Neural cell (in vitro differentiated cells): ENCODE measurements around the gene CCL28. TPM values are rescaled to one million over a fixed set of nuclear protein-coding genes. Genes with fewer than 3 reads are reported as not detected.
"Not testable (repeated sequence)": the region's sequence is repeated elsewhere in the genome, so short reads cannot be mapped to it uniquely, and the experiment has no call there.

Experiments
- H2AFZ ChIP-seq: fragments of 200-600, 300-800 bp; sonication (generic), shearing (Covaris generic); 2 replicates; pipeline ENCODE4 v1.6.0; 2014; ENCODE audit warnings: low read depth, mild to moderate bottlenecking, antibody characterized with exemption, low read length, moderate library complexity
- H3F3A ChIP-seq: fragments of 200-600 bp; shearing (Covaris generic); 2 replicates; pipeline ENCODE4 v1.6.1; 2016; ENCODE audit warnings: mild to moderate bottlenecking, moderate library complexity, mixed read lengths, antibody characterized with exemption, low read length; ENCODE audit not compliant: insufficient read depth, poor library complexity, severe bottlenecking
- H3K27ac ChIP-seq: fragments of 200-600, 300-800 bp; sonication (generic), shearing (Covaris generic); 2 replicates; pipeline ENCODE4 v1.5.1; 2014; ENCODE audit warnings: mild to moderate bottlenecking, low read length, moderate library complexity
- H3K27me3 ChIP-seq: fragments of 300-800, 200-600 bp; sonication (generic), shearing (Covaris generic); 2 replicates; pipeline ENCODE4 v1.6.0; 2014; ENCODE audit warnings: mild to moderate bottlenecking, low read depth, low read length, moderate library complexity; ENCODE audit not compliant: insufficient read depth
- H3K36me3 ChIP-seq: fragments of 300-800, 200-600 bp; sonication (generic), shearing (Covaris generic); 2 replicates; pipeline ENCODE4 v1.5.1; 2014; ENCODE audit warnings: mild to moderate bottlenecking, antibody characterized with exemption, low read length, moderate library complexity; ENCODE audit not compliant: insufficient read depth
- H3K4me2 ChIP-seq: fragments of 300-800, 200-600 bp; sonication (generic), shearing (Covaris generic); 2 replicates; pipeline ENCODE4 v1.6.0; 2014; ENCODE audit warnings: mild to moderate bottlenecking, low read length
- H3K4me3 ChIP-seq: fragments of 300-800, 200-600 bp; sonication (generic), shearing (Covaris generic); 2 replicates; pipeline ENCODE4 v1.5.1; 2014; ENCODE audit warnings: mild to moderate bottlenecking, low read length, moderate library complexity
- H3K79me2 ChIP-seq: fragments of 200-600 bp; shearing (Covaris generic); replicated peaks from 2 replicates; pipeline ENCODE4 v1.6.0; 2014; ENCODE audit warnings: mild to moderate bottlenecking, low read length, moderate library complexity; ENCODE audit not compliant: insufficient read depth
- H3K9ac ChIP-seq: fragments of 300-800, 200-600 bp; sonication (generic), shearing (Covaris generic); 2 replicates; pipeline ENCODE4 v1.6.1; 2016; ENCODE audit warnings: mild to moderate bottlenecking, low read length, mixed read lengths
- H3K9me2 ChIP-seq: fragments of 200-600 bp; shearing (Covaris generic); 2 replicates; pipeline ENCODE4 v1.6.1; 2016; ENCODE audit warnings: mild to moderate bottlenecking, low read length, mixed read lengths; ENCODE audit not compliant: insufficient read depth
- H3K9me3 ChIP-seq: fragments of 200-600, 300-800 bp; sonication (generic), shearing (Covaris generic); 2 replicates; pipeline ENCODE4 v1.6.1; 2016; ENCODE audit warnings: mild to moderate bottlenecking, mixed run types, low read length, moderate library complexity, mixed read lengths
- H4K20me1 ChIP-seq: fragments of 200-600 bp; shearing (Covaris generic); 2 replicates; pipeline ENCODE4 v1.6.1; 2016; ENCODE audit warnings: mild to moderate bottlenecking, mixed run types; ENCODE audit not compliant: insufficient read depth
- EP300 ChIP-seq: fragments of 450-650 bp; conservative IDR thresholded peaks from 2 replicates; pipeline ENCODE4 v1.6.1; 2014; ENCODE audit warnings: antibody characterized with exemption, mild to moderate bottlenecking, moderate library complexity; ENCODE audit not compliant: poor library complexity, severe bottlenecking
- EZH2 ChIP-seq: fragments of 200-600, 300-800 bp; shearing (Covaris generic), sonication (generic); IDR thresholded peaks from 2 replicates; pipeline ENCODE4 v1.6.1; 2014; ENCODE audit warnings: antibody characterized with exemption, low read length, borderline replicate concordance, mild to moderate bottlenecking; ENCODE audit not compliant: insufficient read depth, poor library complexity, severe bottlenecking
- MXI1 ChIP-seq: fragments of 450-650 bp; conservative IDR thresholded peaks from 2 replicates; pipeline ENCODE4 v1.6.1; 2014; ENCODE audit warnings: antibody characterized with exemption, mild to moderate bottlenecking; ENCODE audit not compliant: poor library complexity, severe bottlenecking
- POLR2AphosphoS5 ChIP-seq: IDR thresholded peaks from 2 replicates; pipeline ENCODE4 v1.6.1; 2012
- RAD21 ChIP-seq: fragments of 450-650 bp; conservative IDR thresholded peaks from 2 replicates; pipeline ENCODE4 v1.6.1; 2014; ENCODE audit warnings: antibody characterized with exemption, mild to moderate bottlenecking, moderate library complexity
- SMC3 ChIP-seq: fragments of 450-650 bp; conservative IDR thresholded peaks from 2 replicates; pipeline ENCODE4 v1.6.1; 2014; ENCODE audit warnings: antibody characterized with exemption, mild to moderate bottlenecking, moderate library complexity; ENCODE audit not compliant: poor library complexity
- TAF1 ChIP-seq: IDR thresholded peaks from 2 replicates; pipeline ENCODE4 v1.6.1; 2012; ENCODE audit warnings: low read depth
- polyA plus RNA-seq: library from polyadenylated mRNA; depleted of rRNA; stranded (reverse); fragments of >200 nt; gene quantifications from 2 replicates; pipeline ENCODE4 v1.2.3, GENCODE V29; 2014
- TF ChIP-seq, protein P1 (sequence below): IDR thresholded peaks from 2 replicates; pipeline ENCODE4 v1.6.1; 2012; ENCODE audit warnings: borderline replicate concordance
- TF ChIP-seq, protein P2 (sequence below): fragments of 450-650 bp; IDR thresholded peaks from 2 replicates; pipeline ENCODE4 v1.5.1; 2014; ENCODE audit warnings: antibody characterized with exemption, mild to moderate bottlenecking, moderate library complexity; ENCODE audit not compliant: poor library complexity, severe bottlenecking

Gene CCL28
- polyA plus RNA-seq, 1 donor from 2014 or later: not detected

DNA sequence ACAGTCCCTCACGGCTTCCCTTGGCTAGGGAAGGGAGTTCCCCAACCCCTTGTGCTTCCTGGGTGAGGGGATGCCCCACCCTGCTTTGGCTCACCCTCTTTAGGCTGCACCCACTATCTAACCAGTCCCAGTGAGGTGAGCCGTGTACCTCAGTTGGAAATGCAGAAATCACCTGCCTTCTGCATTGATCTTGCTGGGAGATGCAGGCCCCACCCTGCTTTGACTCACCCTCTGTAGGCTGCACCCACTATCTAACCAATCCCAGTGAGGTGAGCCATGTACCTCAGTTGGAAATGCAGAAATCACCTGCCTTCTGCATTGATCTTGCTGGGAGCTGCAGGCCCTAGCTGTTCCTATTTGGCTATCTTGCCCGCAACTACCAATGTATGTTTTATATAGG lies 44.7 kb downstream of the CCL28 start:
- Histone ChIP-seq H3K36me3 (no peaks in the 10 kb centered on the region), H3K9me2 (no peaks in the 10 kb centered on the region), H2AFZ (no peak overlapping the region), H4K20me1 (no peaks in the 10 kb centered on the region), H3K27me3 (no peaks in the 10 kb centered on the region), H3K4me2 (no peak overlapping the region), H3K79me2 (no peaks in the 10 kb centered on the region), H3K4me3 (no peak overlapping the region), H3K9ac (no peak overlapping the region), H3K9me3 (no peaks in the 10 kb centered on the region), H3K27ac (no peak overlapping the region), H3F3A (no peaks in the 10 kb centered on the region)
- TF ChIP-seq TAF1 (no peak), EZH2 (no peak), SMC3 (no peak), EP300 (no peak), POLR2AphosphoS5 (no peak), RAD21 (no peak), MXI1 (no peak)
- TF ChIP-seq, protein P1, sequence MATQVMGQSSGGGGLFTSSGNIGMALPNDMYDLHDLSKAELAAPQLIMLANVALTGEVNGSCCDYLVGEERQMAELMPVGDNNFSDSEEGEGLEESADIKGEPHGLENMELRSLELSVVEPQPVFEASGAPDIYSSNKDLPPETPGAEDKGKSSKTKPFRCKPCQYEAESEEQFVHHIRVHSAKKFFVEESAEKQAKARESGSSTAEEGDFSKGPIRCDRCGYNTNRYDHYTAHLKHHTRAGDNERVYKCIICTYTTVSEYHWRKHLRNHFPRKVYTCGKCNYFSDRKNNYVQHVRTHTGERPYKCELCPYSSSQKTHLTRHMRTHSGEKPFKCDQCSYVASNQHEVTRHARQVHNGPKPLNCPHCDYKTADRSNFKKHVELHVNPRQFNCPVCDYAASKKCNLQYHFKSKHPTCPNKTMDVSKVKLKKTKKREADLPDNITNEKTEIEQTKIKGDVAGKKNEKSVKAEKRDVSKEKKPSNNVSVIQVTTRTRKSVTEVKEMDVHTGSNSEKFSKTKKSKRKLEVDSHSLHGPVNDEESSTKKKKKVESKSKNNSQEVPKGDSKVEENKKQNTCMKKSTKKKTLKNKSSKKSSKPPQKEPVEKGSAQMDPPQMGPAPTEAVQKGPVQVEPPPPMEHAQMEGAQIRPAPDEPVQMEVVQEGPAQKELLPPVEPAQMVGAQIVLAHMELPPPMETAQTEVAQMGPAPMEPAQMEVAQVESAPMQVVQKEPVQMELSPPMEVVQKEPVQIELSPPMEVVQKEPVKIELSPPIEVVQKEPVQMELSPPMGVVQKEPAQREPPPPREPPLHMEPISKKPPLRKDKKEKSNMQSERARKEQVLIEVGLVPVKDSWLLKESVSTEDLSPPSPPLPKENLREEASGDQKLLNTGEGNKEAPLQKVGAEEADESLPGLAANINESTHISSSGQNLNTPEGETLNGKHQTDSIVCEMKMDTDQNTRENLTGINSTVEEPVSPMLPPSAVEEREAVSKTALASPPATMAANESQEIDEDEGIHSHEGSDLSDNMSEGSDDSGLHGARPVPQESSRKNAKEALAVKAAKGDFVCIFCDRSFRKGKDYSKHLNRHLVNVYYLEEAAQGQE: no peak
- TF ChIP-seq, protein P2, sequence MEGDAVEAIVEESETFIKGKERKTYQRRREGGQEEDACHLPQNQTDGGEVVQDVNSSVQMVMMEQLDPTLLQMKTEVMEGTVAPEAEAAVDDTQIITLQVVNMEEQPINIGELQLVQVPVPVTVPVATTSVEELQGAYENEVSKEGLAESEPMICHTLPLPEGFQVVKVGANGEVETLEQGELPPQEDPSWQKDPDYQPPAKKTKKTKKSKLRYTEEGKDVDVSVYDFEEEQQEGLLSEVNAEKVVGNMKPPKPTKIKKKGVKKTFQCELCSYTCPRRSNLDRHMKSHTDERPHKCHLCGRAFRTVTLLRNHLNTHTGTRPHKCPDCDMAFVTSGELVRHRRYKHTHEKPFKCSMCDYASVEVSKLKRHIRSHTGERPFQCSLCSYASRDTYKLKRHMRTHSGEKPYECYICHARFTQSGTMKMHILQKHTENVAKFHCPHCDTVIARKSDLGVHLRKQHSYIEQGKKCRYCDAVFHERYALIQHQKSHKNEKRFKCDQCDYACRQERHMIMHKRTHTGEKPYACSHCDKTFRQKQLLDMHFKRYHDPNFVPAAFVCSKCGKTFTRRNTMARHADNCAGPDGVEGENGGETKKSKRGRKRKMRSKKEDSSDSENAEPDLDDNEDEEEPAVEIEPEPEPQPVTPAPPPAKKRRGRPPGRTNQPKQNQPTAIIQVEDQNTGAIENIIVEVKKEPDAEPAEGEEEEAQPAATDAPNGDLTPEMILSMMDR: no peak

DNA sequence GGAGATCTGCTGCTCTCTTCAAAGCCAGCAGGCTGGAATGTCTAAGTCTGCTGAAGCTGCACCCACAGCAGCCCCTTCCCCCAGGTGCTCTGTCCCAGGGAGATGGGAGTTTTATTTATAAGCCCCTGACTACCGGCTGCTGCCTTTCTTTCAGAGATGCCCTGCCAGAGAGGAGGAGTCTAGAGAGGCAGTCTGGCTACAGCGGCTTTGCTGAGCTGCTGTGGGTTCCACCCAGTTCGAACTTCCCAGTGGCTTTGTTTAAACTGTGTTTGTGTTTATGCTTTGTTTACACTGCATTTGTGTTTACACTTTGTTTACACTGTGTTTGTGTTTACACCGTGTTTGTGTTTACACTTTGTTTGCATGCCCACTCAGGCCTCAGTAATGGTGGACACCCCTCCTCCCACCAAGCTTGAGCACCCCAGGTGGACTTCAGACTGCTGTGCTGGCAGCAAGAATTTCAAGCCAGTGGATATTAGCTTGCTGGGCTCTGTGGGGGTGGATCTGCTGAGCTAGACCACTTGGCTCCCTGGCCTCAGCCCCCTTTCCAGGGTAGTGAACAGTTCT lies 45.4 kb downstream of the CCL28 start:
- H3K79me2 ChIP-seq, H4K20me1 ChIP-seq, H2AFZ ChIP-seq, H3F3A ChIP-seq, H3K27me3 ChIP-seq, H3K27ac ChIP-seq, H3K9me3 ChIP-seq, H3K36me3 ChIP-seq, H3K4me2 ChIP-seq, H3K4me3 ChIP-seq, H3K9me2 ChIP-seq, H3K9ac ChIP-seq: not testable (repeated sequence)

DNA sequence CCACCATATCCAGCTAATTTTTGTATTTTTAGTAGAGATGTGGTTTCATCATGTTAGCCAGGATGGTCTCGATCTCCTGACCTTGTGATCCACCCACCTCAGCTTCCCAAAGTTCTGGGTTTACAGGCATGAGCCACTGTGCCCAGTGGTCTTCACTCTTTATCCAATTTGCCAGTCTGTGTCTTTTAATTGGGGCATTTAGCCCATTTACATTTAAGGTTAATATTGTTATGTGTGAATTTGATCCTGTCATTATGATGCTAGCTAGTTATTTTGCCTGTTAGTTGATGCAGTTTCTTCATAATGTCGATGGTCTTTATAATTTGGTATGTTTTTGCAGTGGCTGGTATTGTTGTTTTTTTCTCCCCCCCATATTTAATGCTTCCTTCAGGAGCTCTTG lies 47.0 kb downstream of the CCL28 start:
- not testable (repeated sequence) for H3K4me2 ChIP-seq, H3K27ac ChIP-seq, H3K9me2 ChIP-seq, H3K4me3 ChIP-seq, H4K20me1 ChIP-seq, H3K27me3 ChIP-seq, H3K79me2 ChIP-seq, H3F3A ChIP-seq, H2AFZ ChIP-seq, H3K9me3 ChIP-seq, H3K9ac ChIP-seq, H3K36me3 ChIP-seq
